Panc1 (cell line): Measurements from ENCODE around the gene MAST1. TPM values are rescaled to one million over a fixed set of nuclear protein-coding genes. Genes with fewer than 3 reads are reported as not detected.

Experiments
- ATAC-seq: fragments of 200-7000 bp; cut with Tn5 transposase; 2 replicates; pipeline ENCODE4 v1.9.1; 2020; ENCODE audit warnings: mild to moderate bottlenecking, moderate library complexity
- BruUV-seq: library from RNA; stranded (reverse); fragments of 400-500 nt; replicated peaks from 2 replicates; lab custom pipeline; 2021; lab: Mats Ljungman, UMichigan
- CTCF ChIA-PET: fragments of 300-600 bp; sonication (Branson Sonifier 250); formaldehyde crosslinking; loops from one replicate; lab custom pipeline; 2022; ENCODE audit warnings: antibody characterized with exemption; lab: Charles Lee
- POLR2A ChIA-PET: fragments of 300-600 bp; sonication (Branson Sonifier 250); formaldehyde crosslinking; loops from one replicate; lab custom pipeline; 2022; ENCODE audit warnings: antibody characterized with exemption; lab: Charles Lee
- DNase-seq: peaks from one replicate; pipeline ENCODE4 v3.0.0-alpha.2; 2010; ENCODE audit warnings: low read depth, low spot score
- H3K27ac ChIP-seq: 2 replicates; pipeline ENCODE4 v1.5.1; 2011; ENCODE audit warnings: mild to moderate bottlenecking, low read length, inconsistent platforms
- H3K27me3 ChIP-seq: fragments of 200-500 bp; sonication (Bioruptor generic); 2 replicates; pipeline ENCODE4 v1.6.0; 2014; ENCODE audit warnings: low read length, inconsistent platforms; ENCODE audit not compliant: control insufficient read depth, insufficient read depth
- H3K36me3 ChIP-seq: fragments of 200-500 bp; sonication (Bioruptor generic); 2 replicates; pipeline ENCODE4 v1.5.1; 2014; ENCODE audit warnings: inconsistent platforms, mild to moderate bottlenecking, low read length, moderate library complexity; ENCODE audit not compliant: control insufficient read depth, insufficient read depth
- H3K4me1 ChIP-seq: 2 replicates; pipeline ENCODE4 v1.5.1; 2011; ENCODE audit warnings: inconsistent platforms, mild to moderate bottlenecking, low read length, moderate library complexity; ENCODE audit not compliant: control insufficient read depth, insufficient read depth
- H3K4me3 ChIP-seq, 2 experiments: 2 replicates each; pipeline ENCODE4 v1.5.1; 2011 to 2012; ENCODE audit warnings: low read depth in 2 of 2, low read length in 2 of 2, mild to moderate bottlenecking in 2 of 2, inconsistent platforms in 1 of 2, moderate library complexity in 1 of 2
- H3K9me3 ChIP-seq: fragments of 200-500 bp; sonication (Bioruptor generic); 2 replicates; pipeline ENCODE4 v1.5.1; 2014; ENCODE audit warnings: low read depth, mild to moderate bottlenecking, inconsistent platforms, low read length, moderate library complexity; ENCODE audit not compliant: control insufficient read depth, insufficient read depth
- CTCF ChIP-seq: fragments of 450-650 bp; IDR thresholded peaks from 2 replicates; pipeline ENCODE4 v1.5.1; 2017; ENCODE audit warnings: mild to moderate bottlenecking
- POLR2AphosphoS5 ChIP-seq: IDR thresholded peaks from 2 replicates; pipeline ENCODE4 v1.6.1; 2012; ENCODE audit warnings: mild to moderate bottlenecking, low read depth, low read length, moderate library complexity
- REST ChIP-seq, 2 experiments: IDR thresholded peaks; 2 replicates each; pipeline ENCODE4 v1.6.1; 2011 to 2012; ENCODE audit warnings: low read depth in 2 of 2, control low read depth in 1 of 2, low read length in 1 of 2, mild to moderate bottlenecking in 1 of 2, moderate library complexity in 1 of 2; ENCODE audit not compliant: insufficient read depth in 1 of 2
- SIN3A ChIP-seq: IDR thresholded peaks from 2 replicates; pipeline ENCODE4 v1.6.1; 2012; ENCODE audit warnings: low read depth, mild to moderate bottlenecking, low read length, moderate library complexity, borderline replicate concordance; ENCODE audit not compliant: insufficient read depth
- TCF7L2 ChIP-seq: IDR thresholded peaks from 2 replicates; pipeline ENCODE4 v1.6.1; 2011; ENCODE audit warnings: mild to moderate bottlenecking, low read depth, low read length, inconsistent platforms
- in situ Hi-C: cut with HindIII; loops from 2 replicates; pipeline ENCODE4 v1.10.0; 2016; ENCODE audit warnings: low sequenced_read_pairs, low pct_unique_long_range_greater_than_20kb
- intact Hi-C: fragments of 100-400 bp; cut with micrococcal nuclease; formaldehyde crosslinking; loops from one replicate; pipeline ENCODE4 v1.10.0; 2022; ENCODE audit not compliant: unreplicated experiment
- microRNA-seq: library from miRNA; unstranded; fragments of <30 nt; microRNA quantifications from one replicate; pipeline ENCODE4 v1.1.0, GENCODE V29; 2020; ENCODE audit not compliant: unreplicated experiment
- total RNA-seq: library from RNA; stranded (reverse); gene quantifications from one replicate; pipeline ENCODE4 v1.2.1, GENCODE V29; 2021; ENCODE audit not compliant: unreplicated experiment

The MAST1 gene
- total RNA-seq, 1 experiment from 2014 or later: 3.1 TPM

GRCh38 chr19:12922959-12923358, 84.6 kb downstream of the MAST1 start:
- H3K27me3 ChIP-seq: no peaks in the 10 kb centered on the region
- ATAC-seq (no peak), DNase-seq (no peak)
- H3K36me3 ChIP-seq: peaks cover 5% of the 10 kb centered on the region
- in situ Hi-C loops (no loop called here), intact Hi-C loops (no loop called here)
- no TSS peak for BruUV-seq
- H3K9me3 ChIP-seq: no peaks in the 10 kb centered on the region
- ChIA-PET CTCF (no interaction called here), POLR2A (no interaction called here)
- no peak overlapping the region for H3K27ac ChIP-seq
- H3K4me1 ChIP-seq: no peaks in the 10 kb centered on the region
- TF ChIP-seq REST (IDR thresholded peaks at IDR 0.05; ENCODE audit: insufficient read depth in 1 of 2, low read depth in 2 of 2, low read length in 1 of 2) (no peak), POLR2AphosphoS5 (no peak), TCF7L2 (no peak), CTCF (no peak), SIN3A (no peak)
- H3K4me3 ChIP-seq: no peak overlapping the region

Small RNA genes lying within 50 kb of the gene (microRNA-seq; reads per million reads assigned to microRNA genes)
- gene MIR5695 (not detected), gene MIR6794 (not detected)

Other genes with a start within 250 kb of the MAST1 start
- 7.0 TPM for gene ZNF490, start 227.7 kb upstream of the MAST1 start, total RNA-seq
- gene ZNF791, start 227.6 kb upstream of the MAST1 start, total RNA-seq: 19.0 TPM
- gene MAN2B1, start 171.8 kb upstream of the MAST1 start, total RNA-seq: 43.0 TPM
- gene WDR83, start 171.7 kb upstream of the MAST1 start, total RNA-seq: 10.8 TPM
- gene DHPS, start 156.6 kb upstream of the MAST1 start, total RNA-seq: 76.9 TPM
- gene GNG14, start 150.5 kb upstream of the MAST1 start, total RNA-seq: not detected
- 12.4 TPM for gene FBXW9, start 141.9 kb upstream of the MAST1 start, total RNA-seq
- gene TNPO2, start 114.6 kb upstream of the MAST1 start, total RNA-seq: 83.3 TPM
- 143 TPM for gene TRIR, start 103.8 kb upstream of the MAST1 start, total RNA-seq
- gene GET3, start 101.0 kb upstream of the MAST1 start, total RNA-seq: 69.9 TPM
- gene BEST2, start 86.7 kb upstream of the MAST1 start, total RNA-seq: not detected
- gene HOOK2, start 63.0 kb upstream of the MAST1 start, total RNA-seq: 14.3 TPM
- 49.7 TPM for gene JUNB, start 47.0 kb upstream of the MAST1 start, total RNA-seq
- 61.0 TPM for gene PRDX2, start 36.7 kb upstream of the MAST1 start, total RNA-seq
- gene THSD8, start 36.4 kb upstream of the MAST1 start, total RNA-seq: 24.8 TPM
- gene RNASEH2A, start 31.9 kb upstream of the MAST1 start, total RNA-seq: 44.9 TPM
- 2.4 TPM for gene RTBDN, start 3.9 kb upstream of the MAST1 start, total RNA-seq
- 78.9 TPM for gene DNASE2, start 42.9 kb downstream of the MAST1 start, total RNA-seq
- gene KLF1, start 48.7 kb downstream of the MAST1 start, total RNA-seq: 0.10 TPM
- 15.6 TPM for gene GCDH, start 52.6 kb downstream of the MAST1 start, total RNA-seq
- 1.6 TPM for gene SYCE2, start 80.8 kb downstream of the MAST1 start, total RNA-seq
- gene FARSA, start 95.2 kb downstream of the MAST1 start, total RNA-seq: 80.3 TPM
- 1,060 TPM for gene CALR, start 100.1 kb downstream of the MAST1 start, total RNA-seq
- gene RAD23A, start 107.3 kb downstream of the MAST1 start, total RNA-seq: 111 TPM
- 36.7 TPM for gene GADD45GIP1, start 118.7 kb downstream of the MAST1 start, total RNA-seq
- gene DAND5, start 131.1 kb downstream of the MAST1 start, total RNA-seq: 0.54 TPM
- 144 TPM for gene NFIX, start 157.0 kb downstream of the MAST1 start, total RNA-seq